Stimulated activated CD8-positive, alpha-beta memory T cell treated with anti-CD3 and anti-CD28 coated beads, Interleukin-12 subunit alpha, Interleukin-12 subunit beta, amount 100 ng/mL, for 24 hours (primary cell): ENCODE measurements around the gene PRXL2B.
A peak's percentile ranks its signal among the peaks of the same experiment; 100 is the strongest.
"Not testable (repeated sequence)": the region's sequence is repeated elsewhere in the genome, so short reads cannot be mapped to it uniquely, and the experiment has no call there.

Experiments used
- DNase-seq: peaks from one replicate; pipeline ENCODE4 v3.0.0-alpha.2; 2020; ENCODE audit errors: extremely low read depth

PRXL2B gene

GRCh38 chr1:2586154-2587070 lies at the start of gene PRXL2B:
Gene PRXL2B, plus strand, starts transcription at chr1:2586777. Its CDS starts 109 bp downstream, at chr1:2586886.
- peak; percentile 90 for DNase-seq

GRCh38 chr1:2537784-2538115 lies 48.8 kb upstream of the PRXL2B start:
- DNase-seq: no peak

DNA sequence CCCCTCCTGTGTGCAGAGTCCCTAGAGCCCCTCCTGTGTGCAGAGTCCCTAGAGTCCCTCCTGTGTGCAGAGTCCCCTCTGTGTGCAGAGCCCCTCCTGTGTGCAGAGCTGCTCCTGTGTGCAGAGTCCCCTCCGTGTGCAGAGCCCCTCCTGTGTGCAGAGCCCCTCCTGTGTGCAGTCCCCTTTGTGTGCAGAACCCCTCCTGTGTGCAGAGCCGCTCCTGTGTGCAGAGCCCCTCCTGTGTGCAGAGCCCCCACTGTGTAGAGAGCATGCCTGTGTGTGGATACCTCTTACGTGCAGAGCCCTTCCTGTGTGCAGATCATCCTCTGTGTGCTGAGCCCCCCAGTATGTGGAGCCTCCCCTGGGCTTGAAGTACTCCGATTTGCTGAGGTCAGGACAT lies 48.2 kb upstream of the PRXL2B start:
- DNase-seq: no peak

- no peak for DNase-seq
Observed at GRCh38 chr1:2538872-2539271, 47.7 kb upstream of the PRXL2B start.

GRCh38 chr1:2539312-2539907 lies 47.2 kb upstream of the PRXL2B start:
- no peak for DNase-seq

- no peak for DNase-seq
Observed at GRCh38 chr1:2540816-2541492, 45.6 kb upstream of the PRXL2B start.

DNA sequence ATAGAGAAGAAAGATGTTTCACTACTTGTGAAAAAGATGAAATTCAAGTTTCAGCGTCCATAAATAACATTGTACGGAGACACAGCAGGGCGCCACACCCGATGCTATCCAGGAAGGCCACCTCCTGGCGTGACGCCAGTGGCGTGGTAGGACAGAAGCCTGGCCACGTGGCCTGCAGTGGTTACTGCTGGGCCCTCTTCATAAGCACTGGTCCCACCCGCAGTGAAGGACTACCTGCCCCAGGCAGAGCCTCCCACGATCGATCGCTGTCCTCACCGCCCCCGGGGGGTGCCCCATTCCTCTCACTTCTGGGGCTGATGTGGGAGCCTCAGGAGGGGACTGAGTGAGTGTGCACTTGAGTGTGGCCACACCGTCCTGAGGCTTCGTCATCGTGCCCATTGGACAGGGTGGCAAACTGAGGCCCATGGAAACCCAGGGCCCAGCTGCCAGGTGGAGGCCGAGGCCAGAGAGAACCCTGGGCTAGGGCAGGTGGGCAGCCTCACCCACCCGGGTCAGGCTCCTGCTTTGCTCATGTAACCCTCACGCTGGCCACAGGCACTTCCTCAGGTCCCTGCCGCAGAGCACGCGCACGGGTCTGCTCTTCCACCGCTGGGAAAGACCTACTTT lies 44.8 kb upstream of the PRXL2B start:
- DNase-seq: no peak

DNA sequence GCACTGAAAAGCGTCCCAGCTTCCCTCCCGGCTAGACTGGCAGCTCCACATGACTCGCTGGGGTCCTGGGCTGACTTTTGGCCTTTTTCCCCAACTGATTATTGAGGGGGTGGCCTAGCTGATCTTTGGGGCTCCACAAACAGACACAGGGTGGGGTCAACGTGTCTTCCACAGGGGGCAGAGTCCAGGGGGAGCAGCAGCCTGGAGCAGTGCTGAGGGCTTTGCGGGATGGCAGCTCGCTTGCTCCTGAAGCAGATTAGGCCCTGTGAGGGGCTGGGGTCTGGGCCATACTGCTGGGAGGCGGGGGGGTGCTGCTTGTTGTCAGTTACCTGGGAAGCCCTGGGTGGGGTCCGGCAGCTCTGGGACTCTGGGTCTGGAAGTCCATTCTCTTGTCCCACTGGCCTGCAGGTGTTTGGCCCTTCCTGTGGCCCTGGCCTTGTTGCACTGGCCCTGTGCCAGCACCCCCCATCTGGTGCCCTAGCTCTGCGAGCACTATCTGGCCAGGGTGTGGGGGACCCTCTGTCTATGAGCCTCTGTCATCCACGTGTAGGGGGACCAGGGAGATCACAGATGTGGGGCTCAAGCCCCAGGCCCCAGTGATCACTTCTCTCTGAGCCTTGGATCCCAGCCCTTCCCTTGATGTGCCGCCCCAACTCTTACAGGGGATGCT lies 44.2 kb upstream of the PRXL2B start:
- DNase-seq: no peak

GRCh38 chr1:2543543-2544092 lies 43.0 kb upstream of the PRXL2B start:
- DNase-seq: no peak

DNA sequence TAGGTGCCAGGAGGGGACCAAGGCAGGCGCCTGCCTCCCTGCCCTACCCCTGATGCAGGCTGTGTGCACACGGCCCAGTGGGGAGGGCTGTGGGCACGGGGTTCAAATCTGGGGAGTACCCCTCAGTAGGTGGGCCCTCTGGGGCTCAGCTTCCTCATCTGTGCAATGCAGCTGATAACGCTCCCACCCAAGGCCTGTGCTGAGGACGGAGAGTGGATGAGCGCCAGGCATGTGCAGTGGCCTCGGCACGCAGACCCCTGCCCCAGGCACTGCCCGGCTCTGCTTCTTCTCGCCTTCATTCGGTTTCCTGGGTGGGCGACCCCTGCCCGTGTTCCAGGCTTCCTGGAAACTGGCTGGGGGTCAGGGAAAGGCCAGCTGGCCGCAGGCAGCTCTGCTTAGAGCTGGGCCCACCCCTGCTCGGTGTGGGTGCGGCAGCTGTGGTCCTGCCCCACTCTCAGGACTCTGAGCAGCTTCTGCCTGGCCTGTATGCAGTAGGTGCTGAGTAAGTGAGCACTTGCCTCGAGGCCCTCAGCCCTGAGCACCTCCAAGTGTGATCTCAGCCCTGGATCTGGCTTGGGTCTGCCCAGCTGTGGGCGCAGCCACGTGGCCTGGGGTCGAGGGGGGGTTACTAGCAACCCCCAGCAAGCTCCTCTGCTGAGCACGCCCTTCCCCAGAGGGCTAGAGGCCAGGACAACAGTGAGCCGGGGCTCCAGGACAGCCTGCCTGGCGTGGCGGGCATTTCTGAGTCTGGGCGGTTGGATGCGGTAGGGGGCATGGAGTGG lies 42.3 kb upstream of the PRXL2B start:
- no peak for DNase-seq

GRCh38 chr1:2544875-2545640 lies 41.5 kb upstream of the PRXL2B start:
- no peak for DNase-seq

DNA sequence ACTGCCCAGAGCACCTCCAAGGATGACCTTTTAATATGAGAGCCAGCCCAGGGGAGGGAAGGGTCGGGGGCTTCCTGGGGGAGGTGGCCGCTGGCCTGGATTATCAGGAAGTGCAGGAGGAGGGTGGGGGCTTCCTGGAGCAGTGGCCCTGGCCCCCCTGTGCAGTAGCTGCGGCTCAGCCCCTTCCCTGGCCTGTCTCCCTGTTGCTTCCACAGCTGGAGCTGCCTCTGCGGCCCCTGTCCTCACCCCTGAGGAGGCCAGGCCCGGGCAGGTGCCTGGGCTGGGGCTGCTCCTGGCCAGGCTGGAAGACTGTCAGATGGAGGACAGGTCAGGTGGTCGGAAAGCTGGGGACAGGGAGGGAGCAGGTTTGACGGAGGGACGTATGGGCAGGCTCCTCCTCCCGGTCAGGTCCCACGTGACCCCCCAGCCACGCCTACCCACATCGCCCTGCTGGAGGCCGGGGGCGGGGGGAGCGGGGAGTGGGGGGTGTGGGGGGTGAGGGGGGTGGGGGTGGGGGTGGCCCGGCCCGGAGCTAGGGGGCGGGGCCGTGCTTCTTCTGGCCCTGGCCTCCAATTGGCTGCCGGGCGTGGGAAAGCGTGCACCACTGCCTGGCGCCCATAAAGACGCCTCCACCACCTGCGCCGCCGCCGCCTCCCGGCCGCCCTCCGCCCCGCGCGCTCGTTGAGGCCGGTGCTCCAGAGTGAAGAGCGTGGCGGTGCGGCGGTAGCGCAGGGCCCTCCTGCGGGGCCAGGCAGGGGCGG lies 40.6 kb upstream of the PRXL2B start:
- DNase-seq: peak; percentile 65

- peak; percentile 61 for DNase-seq
Observed at GRCh38 chr1:2546515-2547209, 39.9 kb upstream of the PRXL2B start.

- DNase-seq: no peak
Observed at GRCh38 chr1:2547210-2548067, 39.1 kb upstream of the PRXL2B start.

DNA sequence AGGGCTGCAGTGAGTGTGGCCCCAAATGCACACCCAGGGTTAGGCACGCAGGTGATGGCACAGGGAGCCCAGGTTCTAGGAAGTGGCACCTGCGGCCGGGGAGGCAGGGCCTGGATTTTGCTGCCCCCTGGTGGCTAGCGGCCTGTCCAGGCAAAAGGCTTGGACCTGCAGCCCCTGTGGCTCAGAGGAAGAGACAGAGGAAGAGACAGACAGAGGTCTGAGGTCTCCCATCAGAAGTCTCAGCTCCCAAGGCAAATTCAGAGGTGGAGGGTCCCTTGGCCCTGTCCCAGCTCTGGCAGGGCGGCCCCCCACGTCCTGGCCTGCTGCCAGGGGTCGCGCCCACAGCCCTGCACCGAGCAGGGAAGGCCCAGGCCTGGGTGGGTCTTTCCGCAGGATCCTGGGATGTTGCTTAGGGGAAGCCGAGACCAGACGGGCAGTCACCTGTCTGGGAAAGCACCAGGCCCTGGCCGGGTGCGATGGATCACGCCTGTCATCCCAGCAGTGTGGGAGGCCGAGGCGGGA lies 38.4 kb upstream of the PRXL2B start:
- no peak for DNase-seq

- DNase-seq: not testable (repeated sequence)
Observed at GRCh38 chr1:2549367-2550029, 37.1 kb upstream of the PRXL2B start.
